ENCODE measurements around the gene LRRC23. TPM values are rescaled to one million over a fixed set of nuclear protein-coding genes. Genes with fewer than 3 reads are reported as not detected.

Gene LRRC23
- polyA plus RNA-seq, 3 donors, result 4.9 to 6.8 (median 5.1) TPM

DNA sequence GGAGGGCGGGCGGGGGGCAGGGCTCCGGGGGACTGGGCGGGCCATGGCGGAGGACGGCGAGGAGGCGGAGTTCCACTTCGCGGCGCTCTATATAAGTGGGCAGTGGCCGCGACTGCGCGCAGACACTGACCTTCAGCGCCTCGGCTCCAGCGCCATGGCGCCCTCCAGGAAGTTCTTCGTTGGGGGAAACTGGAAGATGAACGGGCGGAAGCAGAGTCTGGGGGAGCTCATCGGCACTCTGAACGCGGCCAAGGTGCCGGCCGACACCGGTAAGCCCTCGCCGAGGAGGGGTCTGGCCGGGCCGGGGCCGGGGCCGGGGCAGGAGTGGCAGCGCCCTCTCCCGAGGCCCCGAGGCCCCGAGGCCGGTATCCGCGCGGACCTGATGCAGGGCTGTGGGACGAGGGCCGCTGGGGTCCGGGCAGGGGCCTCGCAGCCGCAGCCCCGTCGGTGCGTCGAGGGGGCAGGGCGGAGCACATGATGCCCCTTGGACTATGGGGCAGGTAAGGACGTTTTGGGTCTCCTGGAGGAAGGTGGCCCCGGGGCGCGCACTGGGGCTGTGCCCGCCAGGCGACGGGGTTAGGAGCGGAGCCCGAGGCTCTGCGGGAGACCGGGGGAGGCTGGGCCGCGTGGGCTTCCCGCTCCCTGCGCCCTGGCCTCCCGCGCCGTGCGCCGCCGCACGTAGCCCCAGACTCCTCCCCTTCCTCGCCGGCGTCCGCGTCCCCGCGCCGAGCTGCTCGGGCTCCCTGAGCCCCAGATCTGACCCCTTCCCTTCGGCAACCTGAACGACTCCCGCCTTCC, 37.0 kb upstream of the LRRC23 start, which contains the start of gene TPI1:
Gene TPI1 (plus strand): TSS at position 119 of the 798 bp plus-strand sequence. CDS start 36 bp downstream, at position 155.
- peak within 1 kb of the TSS; percentile 97 for H2AFZ ChIP-seq (ENCODE audit: insufficient read depth, low read depth, low read length, poor library complexity, severe bottlenecking)
- peak within 1 kb of the TSS; percentile 63 to 86 for H3K27ac ChIP-seq (ENCODE audit: low read depth in 1 of 2, low read length in 2 of 2)
- H3K27me3 ChIP-seq (ENCODE audit: control insufficient read depth in 2 of 2, insufficient read depth in 2 of 2, low read length in 2 of 2), result no peaks in the 10 kb centered on the region
- peaks cover 52 to 66% of the 10 kb centered on the region in 2 donors for H3K36me3 Mint-ChIP-seq
- under 1% methylated on average over 85 of the region's 86 CpGs for WGBS (ENCODE audit: insufficient coverage)
- peak within 1 kb of the TSS; percentile 82 to 95 (median 92) for H3K27ac Mint-ChIP-seq
- intact Hi-C loops (cut with micrococcal nuclease), result loop anchor here (2.0 to 5.0 kb wide), 3 partner anchors 97 to 245 kb away; partner anchors contain the start of gene C1RL (in 1 of the 2)
- no peaks in the 10 kb centered on the region for H3K9me3 Mint-ChIP-seq
- peaks cover 51% of the 10 kb centered on the region for H3K79me2 ChIP-seq (ENCODE audit: insufficient read depth, low read length)
- H3K4me1 Mint-ChIP-seq, result peaks cover 52% of the 10 kb centered on the region
- H3K36me3 ChIP-seq (replicated peaks in 1 of 2; ENCODE audit: control insufficient read depth in 1 of 2, insufficient read depth in 2 of 2, low read length in 2 of 2), result peaks cover 45 to 57% of the 10 kb centered on the region in 2 donors
- H3K4me3 Mint-ChIP-seq, result peak within 1 kb of the TSS; percentile 92 to 95
- peak within 1 kb of the TSS; percentile 88 for H3K9ac ChIP-seq (ENCODE audit: insufficient read depth, low read length, poor library complexity, severe bottlenecking)
- H4K20me1 ChIP-seq (ENCODE audit: insufficient read depth, low read length), result peaks cover 50% of the 10 kb centered on the region
- peak within 1 kb of the TSS; percentile 76 to 97 (median 86) for H3K4me3 ChIP-seq (replicated peaks in 1 of 3; ENCODE audit: low read depth in 2 of 3, low read length in 3 of 3)
- DNase-seq, result peak; percentile 86 to 88 (median 86)
- H3K4me2 ChIP-seq (replicated peaks; ENCODE audit: extremely low read depth, low read length, poor library complexity, severe bottlenecking), result peak within 1 kb of the TSS; percentile 94
- TF ChIP-seq, protein P1, sequence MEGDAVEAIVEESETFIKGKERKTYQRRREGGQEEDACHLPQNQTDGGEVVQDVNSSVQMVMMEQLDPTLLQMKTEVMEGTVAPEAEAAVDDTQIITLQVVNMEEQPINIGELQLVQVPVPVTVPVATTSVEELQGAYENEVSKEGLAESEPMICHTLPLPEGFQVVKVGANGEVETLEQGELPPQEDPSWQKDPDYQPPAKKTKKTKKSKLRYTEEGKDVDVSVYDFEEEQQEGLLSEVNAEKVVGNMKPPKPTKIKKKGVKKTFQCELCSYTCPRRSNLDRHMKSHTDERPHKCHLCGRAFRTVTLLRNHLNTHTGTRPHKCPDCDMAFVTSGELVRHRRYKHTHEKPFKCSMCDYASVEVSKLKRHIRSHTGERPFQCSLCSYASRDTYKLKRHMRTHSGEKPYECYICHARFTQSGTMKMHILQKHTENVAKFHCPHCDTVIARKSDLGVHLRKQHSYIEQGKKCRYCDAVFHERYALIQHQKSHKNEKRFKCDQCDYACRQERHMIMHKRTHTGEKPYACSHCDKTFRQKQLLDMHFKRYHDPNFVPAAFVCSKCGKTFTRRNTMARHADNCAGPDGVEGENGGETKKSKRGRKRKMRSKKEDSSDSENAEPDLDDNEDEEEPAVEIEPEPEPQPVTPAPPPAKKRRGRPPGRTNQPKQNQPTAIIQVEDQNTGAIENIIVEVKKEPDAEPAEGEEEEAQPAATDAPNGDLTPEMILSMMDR (IDR thresholded peaks at IDR 0.05), result peak; percentile 15
- peaks cover 36 to 56% of the 10 kb centered on the region in 2 donors for H3K4me1 ChIP-seq (ENCODE audit: control insufficient read depth in 1 of 2, insufficient read depth in 2 of 2, low read length in 2 of 2)
- peaks cover 0 to 5% (median 3%) of the 10 kb centered on the region in 3 donors for H3K27me3 Mint-ChIP-seq (ENCODE audit: low read depth in 3 of 3)
- H3K9me3 ChIP-seq (replicated peaks in 1 of 2; ENCODE audit: control insufficient read depth in 1 of 2, insufficient read depth in 1 of 2, low read length in 2 of 2), result no peaks in the 10 kb centered on the region

DNA sequence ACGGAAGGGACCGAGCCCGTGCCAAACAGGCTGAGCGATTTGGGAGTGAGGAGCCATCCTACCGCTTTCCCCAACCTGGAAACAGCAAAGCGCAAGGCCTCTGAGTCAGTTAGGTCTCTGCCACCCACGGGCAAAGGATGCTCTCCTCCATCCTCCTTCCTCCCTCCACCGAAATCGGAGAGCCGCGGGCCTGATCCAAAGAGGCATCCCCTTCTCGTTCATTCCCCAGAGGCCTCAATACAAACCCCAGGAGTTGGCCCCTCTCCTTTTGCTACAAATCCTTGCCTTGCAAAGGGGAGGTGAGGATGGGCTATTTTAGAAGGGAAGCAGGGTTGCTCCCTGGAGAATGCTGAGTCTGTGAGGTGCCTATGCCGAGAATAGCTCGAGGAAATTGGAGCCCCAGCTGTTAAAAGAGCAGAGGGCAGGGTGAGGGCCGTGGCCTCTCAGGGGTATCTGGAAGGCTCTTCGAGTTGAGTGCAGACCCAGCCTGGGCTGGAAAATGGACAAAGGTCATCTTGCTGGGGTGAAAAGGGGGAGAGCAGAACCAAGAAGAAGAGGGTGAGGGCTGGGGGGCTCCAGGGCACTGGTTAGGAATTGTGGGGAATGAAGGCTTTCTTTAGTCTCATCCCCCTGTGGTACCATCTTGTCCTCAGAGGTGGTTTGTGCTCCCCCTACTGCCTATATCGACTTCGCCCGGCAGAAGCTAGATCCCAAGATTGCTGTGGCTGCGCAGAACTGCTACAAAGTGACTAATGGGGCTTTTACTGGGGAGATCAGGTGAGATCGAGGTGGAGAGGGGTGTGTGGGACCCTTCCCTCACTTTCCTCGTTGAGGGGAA, 36.2 kb upstream of the LRRC23 start:
- Histone ChIP-seq H3K4me3 (replicated peaks in 1 of 3; ENCODE audit: low read depth in 2 of 3, low read length in 3 of 3) (peak overlapping the region; percentile 76 to 97 (median 86)), H2AFZ (ENCODE audit: insufficient read depth, low read depth, low read length, poor library complexity, severe bottlenecking) (peak overlapping the region; percentile 97), H3K27me3 (ENCODE audit: control insufficient read depth in 2 of 2, insufficient read depth in 2 of 2, low read length in 2 of 2) (no peaks in the 10 kb centered on the region), H3K79me2 (ENCODE audit: insufficient read depth, low read length) (peaks cover 56% of the 10 kb centered on the region), H3K9ac (ENCODE audit: insufficient read depth, low read length, poor library complexity, severe bottlenecking) (peak overlapping the region; percentile 88), H3K36me3 (replicated peaks in 1 of 2; ENCODE audit: control insufficient read depth in 1 of 2, insufficient read depth in 2 of 2, low read length in 2 of 2) (peaks cover 37 to 49% of the 10 kb centered on the region in 2 donors), H3K27ac (ENCODE audit: low read depth in 1 of 2, low read length in 2 of 2) (peak overlapping the region in 1 of 2 donors; percentile 86), H3K4me1 (ENCODE audit: control insufficient read depth in 1 of 2, insufficient read depth in 2 of 2, low read length in 2 of 2) (peaks cover 36 to 59% of the 10 kb centered on the region in 2 donors), H3K9me3 (replicated peaks in 1 of 2; ENCODE audit: control insufficient read depth in 1 of 2, insufficient read depth in 1 of 2, low read length in 2 of 2) (no peaks in the 10 kb centered on the region), H4K20me1 (ENCODE audit: insufficient read depth, low read length) (peaks cover 55% of the 10 kb centered on the region), H3K4me2 (replicated peaks; ENCODE audit: extremely low read depth, low read length, poor library complexity, severe bottlenecking) (peak overlapping the region; percentile 94)
- intact Hi-C loops (cut with micrococcal nuclease), result loop anchor here (2.0 to 5.0 kb wide), 3 partner anchors 96 to 244 kb away; partner anchors contain the start of gene C1RL (in 1 of the 2)
- peaks cover 45 to 58% of the 10 kb centered on the region in 2 donors for H3K36me3 Mint-ChIP-seq
- peaks cover 0 to 3% (median 3%) of the 10 kb centered on the region in 3 donors for H3K27me3 Mint-ChIP-seq (ENCODE audit: low read depth in 3 of 3)
- H3K9me3 Mint-ChIP-seq, result no peaks in the 10 kb centered on the region
- WGBS (ENCODE audit: insufficient coverage), result 15% methylated on average over 12 of the region's 22 CpGs
- TF ChIP-seq, protein P1 (IDR thresholded peaks at IDR 0.05), result no peak
- peak in 1 of 3 donors; percentile 29 for DNase-seq
- peak overlapping the region; percentile 92 to 95 for H3K4me3 Mint-ChIP-seq
- peak overlapping the region; percentile 82 to 91 (median 87) for H3K27ac Mint-ChIP-seq
- peaks cover 52% of the 10 kb centered on the region for H3K4me1 Mint-ChIP-seq

All from CD14-positive monocyte (primary cell).